Measurements from ENCODE around the gene C2orf92. TPM values are rescaled to one million over a fixed set of nuclear protein-coding genes. Genes with fewer than 3 reads are reported as not detected.

Gene C2orf92
- total RNA-seq, 1 donor from 2014 or later, result 3.3 TPM

GRCh38 chr2:97658691-97659157, 10.8 kb upstream of the C2orf92 start:
- H3K9ac ChIP-seq, result no peak overlapping the region
- no peaks in the 10 kb centered on the region for H3K9me3 ChIP-seq (ENCODE audit: low read depth)
- no peak overlapping the region for H3K4me3 ChIP-seq
- peaks cover 2% of the 10 kb centered on the region for H3K36me3 ChIP-seq
- no peak overlapping the region for H3K27ac ChIP-seq
- peaks cover 34% of the 10 kb centered on the region for H4K20me1 ChIP-seq (ENCODE audit: low read depth)
- peaks cover 3% of the 10 kb centered on the region for H3K27me3 Mint-ChIP-seq (ENCODE audit: insufficient read depth, low read depth)
- H3K4me3 Mint-ChIP-seq, result no peak overlapping the region
- no peak for TF ChIP-seq EZH2 (IDR thresholded peaks at IDR 0.05)
- TF ChIP-seq EZH2phosphoT487 (IDR thresholded peaks at IDR 0.05), result no peak
- no peak for TF ChIP-seq CTCF (IDR thresholded peaks at IDR 0.05)
- H3K79me2 ChIP-seq (ENCODE audit: low read depth), result peaks cover 29% of the 10 kb centered on the region
- no peaks in the 10 kb centered on the region for H3K27me3 ChIP-seq
- H2AFZ ChIP-seq (replicated peaks), result no peak overlapping the region
- H3K4me1 Mint-ChIP-seq, result peaks cover 20% of the 10 kb centered on the region
- H3K9me3 Mint-ChIP-seq, result peaks cover 13% of the 10 kb centered on the region
- no peak overlapping the region for H3K27ac Mint-ChIP-seq
- H3K36me3 Mint-ChIP-seq, result peaks cover 21% of the 10 kb centered on the region
- H3K4me2 ChIP-seq, result no peak overlapping the region
- H3F3A ChIP-seq (ENCODE audit: low read depth), result peaks cover 17% of the 10 kb centered on the region
- H3K4me1 ChIP-seq, result peaks cover 17% of the 10 kb centered on the region
- DNase-seq (ENCODE audit: low spot score), result no peak

- Histone ChIP-seq H3K27ac (no peak overlapping the region), H3K27me3 (no peaks in the 10 kb centered on the region), H3K4me1 (peaks cover 17% of the 10 kb centered on the region), H4K20me1 (ENCODE audit: low read depth) (peaks cover 34% of the 10 kb centered on the region), H3K79me2 (ENCODE audit: low read depth) (peaks cover 29% of the 10 kb centered on the region), H3K9me3 (ENCODE audit: low read depth) (no peaks in the 10 kb centered on the region), H3K36me3 (no peaks in the 10 kb centered on the region), H3F3A (ENCODE audit: low read depth) (peaks cover 21% of the 10 kb centered on the region), H3K9ac (no peak overlapping the region), H3K4me3 (no peak overlapping the region), H3K4me2 (no peak overlapping the region), H2AFZ (replicated peaks) (no peak overlapping the region)
- Mint-ChIP-seq H3K4me1 (peaks cover 20% of the 10 kb centered on the region), H3K27me3 (ENCODE audit: insufficient read depth, low read depth) (peaks cover 3% of the 10 kb centered on the region), H3K36me3 (peaks cover 15% of the 10 kb centered on the region), H3K9me3 (peaks cover 7% of the 10 kb centered on the region), H3K4me3 (no peak overlapping the region), H3K27ac (no peak overlapping the region)
- no peak for DNase-seq (ENCODE audit: low spot score)
- TF ChIP-seq EZH2 (IDR thresholded peaks at IDR 0.05), result no peak
- no peak for TF ChIP-seq EZH2phosphoT487 (IDR thresholded peaks at IDR 0.05)
- no peak for TF ChIP-seq CTCF (IDR thresholded peaks at IDR 0.05)
Measured at GRCh38 chr2:97659256-97660043, 10.1 kb upstream of the C2orf92 start.

- no peak for TF ChIP-seq EZH2 (IDR thresholded peaks at IDR 0.05)
- TF ChIP-seq EZH2phosphoT487 (IDR thresholded peaks at IDR 0.05), result no peak
- TF ChIP-seq CTCF (IDR thresholded peaks at IDR 0.05), result no peak
- no peak overlapping the region for H3K27ac ChIP-seq
- H2AFZ ChIP-seq (replicated peaks), result no peak overlapping the region
- peaks cover 29% of the 10 kb centered on the region for H3K79me2 ChIP-seq (ENCODE audit: low read depth)
- no peak overlapping the region for H3K4me3 ChIP-seq
- no peak overlapping the region for H3K4me2 ChIP-seq
- H3F3A ChIP-seq (ENCODE audit: low read depth), result peaks cover 29% of the 10 kb centered on the region
- H3K4me1 ChIP-seq, result peaks cover 17% of the 10 kb centered on the region
- H3K9ac ChIP-seq, result no peak overlapping the region
- H3K36me3 Mint-ChIP-seq, result peaks cover 9% of the 10 kb centered on the region
- no peaks in the 10 kb centered on the region for H3K9me3 ChIP-seq (ENCODE audit: low read depth)
- peaks cover 34% of the 10 kb centered on the region for H4K20me1 ChIP-seq (ENCODE audit: low read depth)
- no peaks in the 10 kb centered on the region for H3K27me3 ChIP-seq
- peak overlapping the region; percentile 13 for H3K4me3 Mint-ChIP-seq
- H3K36me3 ChIP-seq, result no peaks in the 10 kb centered on the region
- H3K9me3 Mint-ChIP-seq, result peaks cover under 1% of the 10 kb centered on the region
- H3K27ac Mint-ChIP-seq, result no peak overlapping the region
- no peak for DNase-seq (ENCODE audit: low spot score)
- H3K4me1 Mint-ChIP-seq, result peaks cover 24% of the 10 kb centered on the region
- H3K27me3 Mint-ChIP-seq (ENCODE audit: insufficient read depth, low read depth), result peaks cover 3% of the 10 kb centered on the region
Measured at GRCh38 chr2:97660044-97660774, 9.3 kb upstream of the C2orf92 start.

All from neural progenitor cell (in vitro differentiated cells).